Putamen (tissue), 1 donor: Measurements from ENCODE around the gene TVP23A.

Experiments used
- DNase-seq: peaks from one replicate; pipeline ENCODE4 v3.0.0-alpha.2; 2016; ENCODE audit warnings: low spot score

The TVP23A gene

GRCh38 chr16:10817963-10818941, at the start of gene TVP23A:
TSS of gene TVP23A (minus strand) at chr16:10818794. CDS start at chr16:10818493, 301 bp downstream.
- no peak for DNase-seq

- no peak for DNase-seq
These were observed 49.6 kb upstream of the TVP23A start for GRCh38 chr16:10868104-10868595.

GRCh38 chr16:10867199-10867598, 48.6 kb upstream of the TVP23A start:
- DNase-seq, result no peak

GRCh38 chr16:10865991-10866966, 47.7 kb upstream of the TVP23A start:
- no peak for DNase-seq

- DNase-seq, result no peak
These were observed 43.8 kb upstream of the TVP23A start for GRCh38 chr16:10862438-10862837.

GRCh38 chr16:10859658-10860057, 41.1 kb upstream of the TVP23A start:
- no peak for DNase-seq

GRCh38 chr16:10859020-10859419, 40.4 kb upstream of the TVP23A start:
- DNase-seq, result no peak

- DNase-seq, result no peak
These were observed 39.6 kb upstream of the TVP23A start for GRCh38 chr16:10858203-10858602.

- DNase-seq, result no peak
These were observed 37.4 kb upstream of the TVP23A start for GRCh38 chr16:10856042-10856441.

GRCh38 chr16:10852948-10853347, 34.4 kb upstream of the TVP23A start:
- DNase-seq, result no peak

GRCh38 chr16:10852286-10852685, 33.7 kb upstream of the TVP23A start:
- DNase-seq, result no peak

- no peak for DNase-seq
These were observed 32.9 kb upstream of the TVP23A start for GRCh38 chr16:10851512-10851911.

GRCh38 chr16:10850478-10850850, 31.9 kb upstream of the TVP23A start:
- DNase-seq, result no peak

- DNase-seq, result no peak
These were observed 31.3 kb upstream of the TVP23A start for GRCh38 chr16:10849736-10850477.

- no peak for DNase-seq
These were observed 28.6 kb upstream of the TVP23A start for GRCh38 chr16:10847176-10847575.

GRCh38 chr16:10846213-10846998, 27.8 kb upstream of the TVP23A start:
- DNase-seq, result no peak

- no peak for DNase-seq
These were observed 22.1 kb upstream of the TVP23A start for GRCh38 chr16:10840703-10841102.

GRCh38 chr16:10839279-10839666, 20.7 kb upstream of the TVP23A start:
- DNase-seq, result no peak

GRCh38 chr16:10838621-10839278, 20.2 kb upstream of the TVP23A start:
- no peak for DNase-seq

GRCh38 chr16:10836174-10836853, 17.7 kb upstream of the TVP23A start:
- DNase-seq, result no peak
